Stimulated activated CD4-positive, alpha-beta T cell treated with anti-CD3 and anti-CD28 coated beads, TNF-alpha, amount 100 ng/mL, for 4 hours (primary cell): Measurements from ENCODE around the gene CCR1.
"Not testable (repeated sequence)": the region's sequence is repeated elsewhere in the genome, so short reads cannot be mapped to it uniquely, and the experiment has no call there.

Experiments
- DNase-seq, 3 experiments: peaks; one replicate each; pipeline ENCODE4 v3.0.0-alpha.2; 2020; ENCODE audit warnings: low read depth in 3 of 3

The CCR1 gene

DNA sequence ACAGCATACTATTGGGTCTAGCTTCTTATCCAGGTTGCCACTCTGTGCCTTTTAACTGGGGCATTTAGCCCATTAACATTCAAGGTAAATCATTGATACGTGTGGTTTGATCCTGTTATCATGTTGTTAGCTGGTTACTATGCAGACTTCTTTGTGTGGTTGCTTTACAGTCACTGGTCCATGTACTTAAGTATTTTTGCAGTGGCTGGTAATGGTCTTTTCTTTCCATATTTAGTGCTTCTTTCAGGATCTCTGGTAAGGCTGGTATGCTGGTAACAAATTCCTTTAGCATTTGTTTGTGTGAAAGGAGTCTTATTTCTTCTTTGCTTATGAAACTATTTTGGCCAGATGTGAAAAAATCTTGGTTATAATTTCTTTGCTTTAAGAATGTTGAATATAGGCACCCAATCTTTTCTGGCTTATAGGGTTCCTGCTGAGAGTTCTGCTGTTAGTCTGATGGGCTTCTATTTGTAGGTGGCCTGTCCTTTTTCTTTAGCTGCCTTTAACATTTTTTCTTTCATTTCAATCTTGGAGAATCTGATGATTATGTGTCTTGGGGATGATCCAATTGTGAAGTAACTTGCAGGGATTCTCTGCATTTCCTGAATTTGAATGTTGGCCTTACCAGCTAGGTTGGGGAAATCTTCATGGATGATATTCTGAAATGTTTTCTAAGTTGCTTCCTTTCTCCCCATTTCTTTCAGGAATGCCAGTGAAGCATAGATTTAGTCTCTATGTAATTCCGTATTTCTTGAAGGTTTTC lies 39.3 kb downstream of the CCR1 start:
- no peak for DNase-seq

DNA sequence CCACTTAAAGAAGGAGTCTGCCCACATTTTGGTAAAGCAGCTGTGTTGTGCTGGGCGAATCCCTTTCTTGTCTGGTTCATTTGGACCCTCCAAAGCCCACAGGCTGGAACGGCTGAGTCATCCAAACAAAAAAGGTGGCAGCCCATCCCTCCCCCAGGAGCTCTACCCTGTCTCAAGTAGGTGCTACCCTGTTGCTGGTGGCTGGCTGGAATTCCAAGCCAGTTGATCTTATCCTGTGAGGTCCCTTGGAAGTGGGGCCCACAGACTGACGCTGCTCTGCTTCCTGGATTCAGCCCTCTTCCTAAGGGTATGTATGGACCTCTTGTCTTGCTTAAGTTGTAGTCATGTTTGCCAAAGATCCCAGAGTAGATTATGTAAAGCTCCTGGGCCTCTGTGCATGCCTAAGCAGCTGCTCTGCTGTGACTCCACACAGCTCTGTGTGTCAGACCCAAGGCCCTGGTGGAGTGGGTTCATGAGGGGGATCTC lies 44.5 kb downstream of the CCR1 start:
- no peak for DNase-seq

DNA sequence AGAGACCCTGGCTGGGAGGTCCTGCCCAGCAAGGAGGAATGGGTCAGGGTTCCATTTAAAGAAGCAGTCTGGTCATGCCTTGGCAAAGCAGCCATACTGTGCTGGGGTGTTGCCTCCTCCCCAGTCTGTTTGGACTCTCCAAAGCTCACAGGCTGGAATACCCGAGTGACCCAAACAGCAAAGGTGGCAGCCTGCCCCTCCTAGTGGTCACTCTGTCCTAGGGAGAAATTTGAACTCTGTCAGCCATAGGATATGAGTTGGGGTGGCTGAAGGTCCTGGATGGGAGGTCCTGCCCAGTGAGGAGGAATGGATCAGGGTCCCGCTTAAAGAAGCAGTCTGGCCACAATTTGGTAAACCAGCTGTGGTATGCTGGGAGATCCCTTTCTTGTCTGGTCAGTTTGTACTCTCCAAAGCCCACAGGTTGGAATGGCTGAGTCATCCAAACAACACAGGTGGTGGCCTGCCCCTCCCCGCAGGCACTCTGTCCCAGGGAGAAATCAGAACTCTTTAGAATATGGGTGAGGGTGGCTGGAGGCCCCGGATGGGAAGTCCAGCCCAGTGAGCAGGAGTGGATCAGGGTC lies 45.0 kb downstream of the CCR1 start:
- DNase-seq: no peak

DNA sequence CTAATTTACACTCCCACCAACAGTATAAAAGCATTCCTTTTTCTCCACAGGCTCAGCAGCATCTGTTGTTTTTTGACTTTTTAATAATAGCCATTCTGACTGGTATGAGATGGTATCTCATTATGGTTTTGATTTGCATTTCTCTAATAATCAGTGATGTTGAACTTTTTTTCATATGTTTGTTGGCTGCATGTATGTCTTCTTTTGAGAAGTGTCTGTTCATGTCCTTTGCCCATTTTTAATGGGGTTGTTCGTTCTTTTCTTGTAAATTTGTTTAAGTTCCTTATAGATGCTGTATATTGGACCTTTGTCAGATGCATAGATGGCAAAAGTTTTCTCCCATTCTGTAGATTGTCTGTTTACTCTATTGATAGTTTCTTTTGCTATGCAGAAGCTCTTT lies 50.4 kb downstream of the CCR1 start:
- DNase-seq: not testable (repeated sequence)

DNA sequence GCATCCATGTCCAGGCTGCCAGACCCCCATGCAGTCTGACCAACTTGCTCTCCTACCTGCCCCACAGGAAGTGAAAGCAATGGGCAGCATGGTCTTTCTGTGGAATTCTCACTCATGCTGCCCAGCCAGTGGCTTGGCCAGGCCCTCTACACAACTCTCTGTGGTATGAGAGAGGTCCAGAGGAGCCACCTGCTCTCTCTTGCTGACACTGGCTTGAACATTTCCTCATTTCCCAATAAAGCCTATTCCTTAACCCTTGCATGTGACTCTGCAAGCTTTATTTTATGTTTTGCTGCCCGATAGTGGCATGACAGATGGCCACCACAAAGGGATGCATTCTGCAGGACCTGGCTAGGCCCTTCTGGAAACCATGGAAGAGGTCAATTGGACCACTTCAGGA lies 53.8 kb downstream of the CCR1 start:
- DNase-seq: no peak
